ENCODE data around the gene ARID2. TPM values are rescaled to one million over a fixed set of nuclear protein-coding genes. Genes with fewer than 3 reads are reported as not detected.

Gene ARID2
- total and polyA plus RNA-seq, 10 donors = 5.7 to 59.6 (median 42.6) TPM

- DNase-seq = no peak
- Histone ChIP-seq H3K9me3 (peaks cover 0 to 20% (median 13%) of the 10 kb centered on the region in 8 donors), H3K4me3 (no peak overlapping the region), H3K4me1 (peaks cover 0 to 7% (median 0%) of the 10 kb centered on the region in 6 donors), H3K27ac (no peak overlapping the region), H3K36me3 (no peaks in the 10 kb centered on the region), H3K27me3 (replicated peaks in 1 of 7) (no peaks in the 10 kb centered on the region)
- intact Hi-C loops (cut with DNase I; ENCODE audit: low total_unique reads) = no loop called here
- TF ChIP-seq POLR2AphosphoS5 (IDR thresholded peaks at IDR 0.05) = no peak
- TF ChIP-seq CTCF (IDR thresholded peaks at IDR 0.05 in 8 of 11, conservative IDR thresholded peaks at IDR 0.05 in 3 of 11) = no peak
- no peak for TF ChIP-seq POLR2A (IDR thresholded peaks at IDR 0.05)
These were observed 25.6 kb upstream of the ARID2 start for GRCh38 chr12:45703942-45704341.

GRCh38 chr12:45704968-45705367, 24.5 kb upstream of the ARID2 start:
- no peaks in the 10 kb centered on the region for H3K27me3 ChIP-seq (replicated peaks in 1 of 7)
- H3K4me3 ChIP-seq = no peak overlapping the region
- no peaks in the 10 kb centered on the region for H3K36me3 ChIP-seq
- peaks cover 0 to 7% (median 0%) of the 10 kb centered on the region in 6 donors for H3K4me1 ChIP-seq
- peaks cover 0 to 20% (median 13%) of the 10 kb centered on the region in 8 donors for H3K9me3 ChIP-seq
- no peak overlapping the region for H3K27ac ChIP-seq
- DNase-seq = no peak
- TF ChIP-seq POLR2A (IDR thresholded peaks at IDR 0.05) (no peak), CTCF (IDR thresholded peaks at IDR 0.05 in 8 of 11, conservative IDR thresholded peaks at IDR 0.05 in 3 of 11) (no peak), POLR2AphosphoS5 (IDR thresholded peaks at IDR 0.05) (no peak)
- 91 to 100% (median 94%) methylated on average over 2 of the region's 2 CpGs for WGBS, 5 donors
- intact Hi-C loops (cut with DNase I; ENCODE audit: low total_unique reads) = no loop called here

- TF ChIP-seq POLR2AphosphoS5 (IDR thresholded peaks at IDR 0.05) = no peak
- no peak for TF ChIP-seq CTCF (IDR thresholded peaks at IDR 0.05 in 8 of 11, conservative IDR thresholded peaks at IDR 0.05 in 3 of 11)
- no peak for TF ChIP-seq POLR2A (IDR thresholded peaks at IDR 0.05)
- H3K27ac ChIP-seq = no peak overlapping the region
- no peaks in the 10 kb centered on the region for H3K27me3 ChIP-seq (replicated peaks in 1 of 7)
- no peak overlapping the region for H3K4me3 ChIP-seq
- DNase-seq = no peak
- H3K9me3 ChIP-seq = peaks cover 0 to 18% (median 13%) of the 10 kb centered on the region in 8 donors
- intact Hi-C loops (cut with DNase I; ENCODE audit: low total_unique reads) = no loop called here
- H3K36me3 ChIP-seq = no peaks in the 10 kb centered on the region
- peaks cover 0 to 7% (median 0%) of the 10 kb centered on the region in 6 donors for H3K4me1 ChIP-seq
- WGBS, 5 donors = 71 to 87% (median 80%) methylated on average over 2 of the region's 2 CpGs
These were observed 24.1 kb upstream of the ARID2 start for GRCh38 chr12:45705404-45705803.

GRCh38 chr12:45707241-45707857, 22.2 kb upstream of the ARID2 start:
- no peaks in the 10 kb centered on the region for H3K27me3 ChIP-seq (replicated peaks in 1 of 7)
- no peak overlapping the region for H3K4me3 ChIP-seq
- no peak for DNase-seq
- H3K9me3 ChIP-seq = no peaks in the 10 kb centered on the region
- intact Hi-C loops (cut with DNase I; ENCODE audit: low total_unique reads) = no loop called here
- H3K36me3 ChIP-seq = no peaks in the 10 kb centered on the region
- H3K4me1 ChIP-seq = peaks cover 0 to 7% (median 0%) of the 10 kb centered on the region in 6 donors
- TF ChIP-seq POLR2A (IDR thresholded peaks at IDR 0.05) (no peak), POLR2AphosphoS5 (IDR thresholded peaks at IDR 0.05) (no peak), CTCF (IDR thresholded peaks at IDR 0.05 in 8 of 11, conservative IDR thresholded peaks at IDR 0.05 in 3 of 11) (no peak)
- H3K27ac ChIP-seq = no peak overlapping the region
- 73 to 86% (median 78%) methylated on average over 10 of the region's 10 CpGs for WGBS, 5 donors
